GM20431 (cell line): ENCODE data around the gene TTPAL.

Source experiments
- in situ Hi-C: fragments of 300-500 bp; cut with MseI, MboI; formaldehyde crosslinking; loops from one replicate; pipeline ENCODE4 v1.15.0; 2020; ENCODE audit warnings: low sequenced_read_pairs; ENCODE audit not compliant: unreplicated experiment

TTPAL gene

GRCh38 chr20:44438782-44439181, 36.9 kb upstream of the TTPAL start:
- in situ Hi-C loops: no loop called here

DNA sequence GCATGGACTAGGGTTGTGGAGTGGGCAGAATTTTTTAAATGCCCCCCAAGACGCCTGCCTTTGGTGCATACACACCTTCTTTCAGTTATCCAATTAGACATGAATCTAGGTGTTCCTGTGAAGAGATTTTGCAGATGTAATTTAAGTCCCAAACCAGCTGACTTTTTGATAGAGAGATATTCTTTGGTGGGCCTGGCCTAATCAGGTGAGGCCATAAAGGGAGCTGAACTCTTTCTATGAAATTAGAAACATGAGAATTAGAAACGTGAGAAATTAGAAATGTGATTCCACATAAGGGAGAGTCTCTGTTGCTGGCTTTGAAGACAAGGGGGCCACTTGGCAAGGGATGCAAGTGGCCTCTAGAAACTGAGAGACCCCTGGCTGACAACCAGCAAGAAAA, 36.4 kb upstream of the TTPAL start:
- in situ Hi-C loops: no loop called here

GRCh38 chr20:44442298-44443070, 33.2 kb upstream of the TTPAL start:
- in situ Hi-C loops: no loop called here

- in situ Hi-C loops: no loop called here
These were observed 29.6 kb upstream of the TTPAL start for GRCh38 chr20:44445742-44446710.

GRCh38 chr20:44447827-44448419, 27.8 kb upstream of the TTPAL start:
- in situ Hi-C loops: no loop called here

- in situ Hi-C loops: no loop called here
These were observed 26.7 kb upstream of the TTPAL start for GRCh38 chr20:44448753-44449546.

- in situ Hi-C loops: no loop called here
These were observed 25.8 kb upstream of the TTPAL start for GRCh38 chr20:44449864-44450263.

DNA sequence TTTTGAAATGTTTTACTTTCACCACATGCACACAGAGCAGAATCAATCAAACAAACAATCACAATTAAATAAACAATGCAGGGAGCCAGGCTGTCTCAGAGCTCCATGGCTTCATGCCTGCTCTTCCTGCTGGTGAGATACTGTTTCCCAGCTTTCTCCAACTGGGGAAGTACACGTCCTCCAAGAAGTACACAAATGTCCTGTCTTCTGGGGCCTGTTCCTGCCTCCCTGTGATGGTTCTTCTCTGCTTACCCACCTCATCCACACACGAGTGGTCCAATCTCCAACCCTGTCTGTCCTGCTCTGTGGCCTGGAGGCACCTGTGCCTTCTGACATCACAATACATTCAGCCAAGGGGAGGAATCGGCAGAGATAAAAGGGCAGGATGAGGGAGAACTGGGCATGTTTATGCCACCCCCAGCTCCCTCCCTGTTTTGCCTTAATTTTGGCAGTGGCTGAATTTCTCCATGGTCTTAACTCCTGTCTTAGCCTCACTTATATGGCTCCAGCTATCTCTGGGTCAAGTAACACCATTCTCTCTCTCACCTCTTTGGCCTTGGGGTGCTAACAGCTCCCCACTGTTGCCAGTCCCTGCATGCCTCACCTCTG, 25.3 kb upstream of the TTPAL start:
- in situ Hi-C loops: no loop called here

DNA sequence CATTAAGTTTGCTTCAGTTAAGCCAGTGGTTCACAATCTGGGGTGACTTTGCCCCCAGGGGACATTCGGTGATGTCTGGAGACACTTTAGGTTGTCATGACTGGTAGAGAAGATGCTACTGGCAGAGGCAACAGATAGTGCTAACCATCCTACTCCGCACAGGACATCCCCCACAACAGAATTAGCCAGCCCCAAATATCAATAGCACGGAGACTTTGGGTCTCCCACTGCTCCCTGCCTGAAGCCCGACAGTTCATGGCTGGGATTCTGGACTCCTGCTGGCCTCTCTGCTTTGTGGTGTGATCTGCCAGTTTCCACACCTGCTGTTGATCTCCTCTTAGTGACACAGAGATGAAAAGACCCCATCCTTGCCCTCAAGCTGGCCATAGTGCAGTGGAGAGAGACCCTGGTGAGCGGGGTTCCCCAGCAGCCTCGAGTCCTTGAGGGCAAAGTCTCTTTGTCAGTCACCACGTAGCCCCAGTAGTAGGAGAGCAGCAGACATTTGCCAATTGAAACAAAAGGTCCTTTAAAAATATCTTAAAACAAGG, 24.7 kb upstream of the TTPAL start:
- in situ Hi-C loops: no loop called here

- in situ Hi-C loops: no loop called here
These were observed 21.2 kb upstream of the TTPAL start for GRCh38 chr20:44454306-44454963.

DNA sequence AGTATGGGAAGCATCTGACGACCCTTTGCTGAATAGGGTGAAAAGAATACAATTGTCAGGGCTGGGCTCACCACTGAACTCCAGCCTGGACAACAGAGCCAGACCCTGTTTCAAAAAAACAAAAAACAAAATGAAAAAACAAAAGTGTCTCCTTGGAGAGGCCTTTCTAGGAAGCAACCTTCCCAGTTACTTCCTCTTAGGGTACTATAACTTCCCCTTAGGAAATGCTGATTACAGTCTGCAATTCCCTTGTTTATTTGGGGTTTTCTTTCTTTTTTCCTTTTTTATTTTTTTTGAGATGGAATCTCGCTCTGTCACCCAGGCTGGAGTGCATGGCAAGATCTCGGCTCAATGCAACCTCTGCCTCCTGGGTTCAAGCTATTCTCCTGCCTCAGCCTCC, 20.5 kb upstream of the TTPAL start:
- in situ Hi-C loops: no loop called here

DNA sequence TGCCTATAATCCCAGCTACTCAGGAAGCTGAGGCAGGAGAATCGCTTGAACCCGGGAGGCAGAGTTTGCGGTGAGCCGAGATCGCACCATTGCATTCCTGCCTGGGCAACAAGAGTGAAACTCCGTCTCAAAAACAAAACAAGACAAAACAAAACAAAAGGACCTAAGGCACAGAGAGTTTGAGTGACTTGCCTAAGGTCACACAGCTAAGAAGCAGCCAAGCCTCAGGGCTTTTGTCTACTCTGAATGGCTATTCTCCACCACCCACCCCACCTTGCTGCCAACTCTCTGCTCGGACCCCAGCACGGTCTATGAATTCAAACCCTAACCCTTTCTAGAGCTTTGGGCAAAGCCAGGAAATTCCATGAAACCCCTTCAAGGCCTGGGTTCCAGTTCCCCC, 19.1 kb upstream of the TTPAL start:
- in situ Hi-C loops: no loop called here

GRCh38 chr20:44457016-44457415, 18.7 kb upstream of the TTPAL start:
- in situ Hi-C loops: no loop called here

GRCh38 chr20:44459271-44459670, 16.4 kb upstream of the TTPAL start:
- in situ Hi-C loops: no loop called here

GRCh38 chr20:44460795-44461141, 14.9 kb upstream of the TTPAL start:
- in situ Hi-C loops: no loop called here

DNA sequence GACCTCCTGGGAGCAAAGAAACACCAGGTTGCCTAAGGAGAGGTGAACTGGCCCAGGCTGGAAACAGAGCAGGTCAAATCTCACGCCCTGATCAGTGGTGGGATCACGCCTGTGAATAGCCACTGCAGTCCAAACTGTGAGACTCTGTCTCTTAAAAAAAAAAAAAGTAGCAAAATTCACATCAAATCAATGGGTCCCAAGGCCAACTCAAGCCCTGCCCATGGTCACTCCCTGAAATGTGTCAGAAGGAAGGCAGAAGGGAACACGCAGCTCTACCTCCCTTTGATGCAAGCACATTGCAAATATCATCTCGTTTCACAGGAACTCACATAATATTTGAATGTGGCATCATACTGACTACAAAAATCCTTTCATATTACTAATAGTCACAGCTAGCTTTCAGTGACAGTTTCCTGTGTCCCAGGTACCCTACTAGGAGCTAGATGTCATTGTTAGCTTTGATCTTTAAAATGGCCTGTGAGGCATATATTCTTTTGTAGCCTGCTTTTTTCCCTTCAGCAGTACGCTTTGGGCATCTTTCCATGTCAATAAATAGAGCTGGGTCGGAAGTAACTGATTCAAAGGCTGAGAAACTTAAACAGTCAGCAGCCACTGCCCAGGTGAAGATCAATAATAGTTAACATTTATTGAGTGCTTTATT, 14.4 kb upstream of the TTPAL start:
- in situ Hi-C loops: no loop called here

DNA sequence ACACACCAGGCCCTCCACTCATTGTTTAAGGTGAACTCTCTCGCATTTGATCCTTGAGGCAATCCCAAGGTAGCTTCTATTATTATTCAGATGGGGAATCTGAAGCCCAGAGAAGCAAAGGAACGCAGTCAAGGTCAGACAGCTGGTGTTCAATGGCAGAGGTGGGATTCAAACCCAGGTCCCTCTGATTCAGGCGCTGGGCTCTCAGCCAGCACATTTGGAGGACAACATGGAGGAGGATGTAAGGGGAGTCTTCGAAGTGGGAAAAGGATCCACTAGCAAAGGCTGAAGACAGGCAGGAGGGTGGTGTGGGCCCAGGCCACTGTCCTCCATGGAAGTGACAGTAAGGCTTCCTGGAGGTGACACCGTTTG, 13.9 kb upstream of the TTPAL start:
- in situ Hi-C loops: no loop called here

GRCh38 chr20:44463466-44463865, 12.2 kb upstream of the TTPAL start:
- in situ Hi-C loops: no loop called here

- in situ Hi-C loops: no loop called here
These were observed 11.2 kb upstream of the TTPAL start for GRCh38 chr20:44464514-44464913.
